GM12873 (cell line): ENCODE data around the gene FAM110C.

Source experiments
- TF ChIP-seq, protein P1 (sequence below): IDR thresholded peaks from 2 replicates; pipeline ENCODE4 v1.5.1; 2012; ENCODE audit warnings: low read depth, mild to moderate bottlenecking, moderate library complexity, low read length, control low read depth; ENCODE audit not compliant: insufficient read depth; ENCODE audit errors: missing control alignments

The FAM110C gene

DNA sequence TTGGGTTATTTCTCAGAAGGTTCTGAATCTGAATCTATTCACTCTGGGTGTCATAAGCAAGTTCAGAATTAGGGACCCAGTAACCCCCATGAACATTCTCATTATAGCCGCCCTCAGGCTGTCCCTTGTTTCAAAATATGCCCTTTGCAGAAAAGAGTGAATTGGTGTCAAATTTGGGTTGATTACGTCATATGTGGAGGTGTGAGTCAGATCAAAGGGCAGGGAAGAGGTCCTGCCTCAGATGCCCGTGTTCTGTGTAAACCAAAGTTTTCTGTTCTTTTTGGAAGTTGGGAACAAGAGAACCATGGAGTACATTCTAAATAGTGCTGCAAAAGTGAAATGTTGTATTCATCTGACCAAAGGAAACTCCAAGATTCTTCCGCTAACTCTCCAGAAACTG lies 5.8 kb downstream of the FAM110C start:
- TF ChIP-seq, protein P1, sequence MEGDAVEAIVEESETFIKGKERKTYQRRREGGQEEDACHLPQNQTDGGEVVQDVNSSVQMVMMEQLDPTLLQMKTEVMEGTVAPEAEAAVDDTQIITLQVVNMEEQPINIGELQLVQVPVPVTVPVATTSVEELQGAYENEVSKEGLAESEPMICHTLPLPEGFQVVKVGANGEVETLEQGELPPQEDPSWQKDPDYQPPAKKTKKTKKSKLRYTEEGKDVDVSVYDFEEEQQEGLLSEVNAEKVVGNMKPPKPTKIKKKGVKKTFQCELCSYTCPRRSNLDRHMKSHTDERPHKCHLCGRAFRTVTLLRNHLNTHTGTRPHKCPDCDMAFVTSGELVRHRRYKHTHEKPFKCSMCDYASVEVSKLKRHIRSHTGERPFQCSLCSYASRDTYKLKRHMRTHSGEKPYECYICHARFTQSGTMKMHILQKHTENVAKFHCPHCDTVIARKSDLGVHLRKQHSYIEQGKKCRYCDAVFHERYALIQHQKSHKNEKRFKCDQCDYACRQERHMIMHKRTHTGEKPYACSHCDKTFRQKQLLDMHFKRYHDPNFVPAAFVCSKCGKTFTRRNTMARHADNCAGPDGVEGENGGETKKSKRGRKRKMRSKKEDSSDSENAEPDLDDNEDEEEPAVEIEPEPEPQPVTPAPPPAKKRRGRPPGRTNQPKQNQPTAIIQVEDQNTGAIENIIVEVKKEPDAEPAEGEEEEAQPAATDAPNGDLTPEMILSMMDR: no peak

DNA sequence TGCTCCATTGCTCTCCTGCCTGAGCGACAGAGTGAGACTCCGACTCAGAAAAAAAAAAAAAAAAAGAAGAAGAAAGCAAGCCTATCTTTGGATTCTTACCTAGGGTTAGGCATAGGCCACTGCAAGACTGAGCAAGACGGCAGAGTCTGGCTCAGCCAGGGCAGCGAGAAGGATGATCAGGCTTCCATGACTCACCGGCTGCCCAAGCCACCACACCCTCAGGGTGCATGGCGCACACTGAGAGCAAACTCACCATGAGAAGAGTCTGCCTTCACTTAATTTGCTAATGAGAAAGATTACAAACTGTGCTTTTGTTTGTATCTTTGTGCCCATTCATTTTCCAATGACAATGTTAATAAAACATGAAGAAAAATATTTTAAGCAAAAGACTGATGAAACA lies 8.2 kb downstream of the FAM110C start:
- TF ChIP-seq, protein P1: no peak

DNA sequence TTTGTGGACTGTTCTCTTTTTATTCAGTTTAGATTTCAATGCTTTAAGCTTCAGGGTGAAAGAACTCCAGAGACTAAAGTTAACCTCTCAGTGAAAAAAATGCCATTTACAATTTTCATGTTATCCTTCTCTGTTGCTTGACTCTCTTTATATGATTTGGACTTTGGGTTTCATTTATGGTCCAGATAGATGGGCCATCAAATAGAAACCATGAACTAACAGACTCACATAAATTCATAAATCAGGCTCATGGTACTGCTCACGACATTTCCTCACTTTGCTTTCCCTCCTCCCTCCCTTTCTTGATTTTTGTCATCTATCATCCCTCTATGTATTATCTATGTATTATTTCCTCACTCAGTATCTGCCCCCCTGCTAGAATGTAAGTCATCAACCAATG lies 10.0 kb downstream of the FAM110C start:
- TF ChIP-seq, protein P1: no peak

DNA sequence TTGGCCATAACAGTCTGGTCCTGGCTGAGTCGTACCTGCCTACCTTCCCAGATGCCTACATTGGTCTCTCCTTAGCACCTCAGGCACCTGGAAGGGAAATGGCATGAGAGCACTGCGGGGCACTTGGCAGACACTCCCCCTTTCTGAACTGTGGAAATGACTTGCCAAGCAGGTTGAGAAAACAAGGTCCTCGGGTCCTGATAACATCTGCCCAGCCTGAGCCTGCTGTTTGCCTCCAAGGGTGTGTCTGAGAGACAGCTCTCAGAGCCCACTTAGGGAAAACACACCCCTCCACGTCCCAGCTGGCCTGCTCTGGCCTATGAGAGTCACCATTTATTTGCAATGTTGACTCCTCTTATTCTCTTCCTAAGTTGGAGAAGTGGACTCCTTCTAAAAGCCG lies 10.5 kb downstream of the FAM110C start:
- TF ChIP-seq, protein P1: no peak

DNA sequence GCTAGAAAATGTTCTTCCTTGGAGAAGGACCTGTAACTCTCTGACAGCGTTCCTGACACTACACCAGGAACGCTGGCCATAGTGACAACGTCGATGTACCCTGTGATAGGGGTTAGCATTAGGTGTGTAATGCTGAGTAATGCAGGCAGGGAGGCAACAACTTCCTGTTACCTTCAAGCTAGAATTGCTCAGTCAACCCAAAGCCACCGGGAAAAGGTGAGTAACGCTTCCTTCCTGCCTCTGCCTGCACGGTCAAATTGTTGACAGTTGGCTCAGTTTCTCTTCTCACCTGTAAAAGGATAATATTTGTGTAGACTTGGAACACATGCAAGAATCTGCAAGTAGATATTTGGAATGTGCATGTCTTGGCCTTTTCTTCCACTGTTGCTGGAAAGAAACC lies 12.7 kb downstream of the FAM110C start:
- TF ChIP-seq, protein P1: no peak

DNA sequence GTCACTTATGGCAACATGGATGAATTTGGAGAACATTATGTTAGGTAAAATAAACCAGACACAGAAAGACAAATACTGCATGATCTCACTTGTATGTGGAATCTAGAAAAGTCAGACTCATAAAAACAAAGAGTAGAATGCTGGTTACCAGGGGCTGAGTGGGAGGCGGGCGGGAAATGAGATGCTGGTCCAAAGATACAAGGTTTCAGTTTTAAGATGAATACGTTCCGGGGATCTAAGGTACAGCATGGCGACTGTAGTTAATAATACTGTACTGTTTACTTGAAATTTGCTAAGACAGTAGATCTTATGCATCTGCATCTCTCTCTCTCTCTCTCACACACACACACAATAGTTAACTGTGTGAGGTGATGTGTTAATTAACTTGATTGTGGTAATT lies 14.2 kb downstream of the FAM110C start:
- TF ChIP-seq, protein P1: no peak

DNA sequence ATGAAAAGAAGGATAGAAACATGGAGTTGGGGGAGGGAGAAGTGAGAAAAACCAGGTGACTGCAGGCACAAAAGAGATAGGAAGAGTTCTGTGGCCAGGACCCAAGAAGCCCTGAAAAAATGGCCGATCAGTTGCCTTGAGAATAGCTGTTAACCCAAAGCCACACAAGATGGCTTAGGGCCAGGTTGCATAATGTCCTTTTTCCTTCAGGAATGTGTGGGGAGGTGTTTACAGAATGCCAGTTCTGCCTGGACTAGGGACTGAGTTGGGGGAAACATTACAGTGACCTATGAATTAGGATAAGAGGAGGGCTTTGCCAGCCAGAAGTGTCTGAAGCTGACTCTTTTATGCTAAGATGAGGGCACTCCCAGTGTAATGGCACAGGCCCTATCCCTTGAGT lies 17.1 kb downstream of the FAM110C start:
- TF ChIP-seq, protein P1: no peak
